ENCODE data around the gene LCN10. TPM values are rescaled to one million over a fixed set of nuclear protein-coding genes. Genes with fewer than 3 reads are reported as not detected.

The LCN10 gene
- total and polyA plus RNA-seq, 9 of the 15 experiments (the other 6 are each of a cell fraction or from before 2014, with no cell fraction given): 0.10 to 0.21 (median 0.14) TPM; not detected in 6

DNA sequence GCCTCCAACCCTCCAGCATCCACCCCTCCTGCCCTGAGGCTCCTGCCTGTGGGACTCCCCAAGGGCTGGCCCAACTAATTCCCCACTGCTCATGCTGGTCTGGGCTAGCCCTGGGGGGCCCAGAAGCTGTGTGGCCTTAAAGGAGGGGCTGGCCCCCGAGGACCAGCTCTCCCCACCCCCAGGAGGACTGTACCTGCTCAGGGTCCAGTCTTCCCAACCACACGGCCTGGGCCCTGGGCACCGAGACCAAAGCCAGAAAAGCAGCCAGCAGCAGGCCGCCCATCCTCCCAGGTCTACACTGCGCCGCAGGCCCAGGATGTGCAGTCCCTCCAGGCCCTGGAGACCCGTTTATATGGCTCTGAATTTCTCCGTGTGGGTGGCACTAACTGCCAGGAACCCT, 5.5 kb upstream of the LCN10 start, which contains the start of gene LCN6 (continued):
- TF ChIP-seq ZBTB7A (IDR thresholded peaks at IDR 0.05; ENCODE audit: borderline replicate concordance, control insufficient read depth, low read depth, low read length) (no peak), BCOR (IDR thresholded peaks at IDR 0.05) (no peak), ZNF668 (CRISPR knock-in tag; IDR thresholded peaks at IDR 0.05) (no peak), ETV6 (IDR thresholded peaks at IDR 0.05; ENCODE audit: borderline replicate concordance in 1 of 2, low read depth in 2 of 2, low read length in 1 of 2) (no peak), ETV6 (CRISPR knock-in tag; IDR thresholded peaks at IDR 0.05; ENCODE audit: borderline replicate concordance) (no peak), CBX3 (IDR thresholded peaks at IDR 0.05; ENCODE audit: borderline replicate concordance in 1 of 2, low read length in 2 of 2) (no peak), ZNF431 (CRISPR knock-in tag; IDR thresholded peaks at IDR 0.05) (no peak), KHSRP (IDR thresholded peaks at IDR 0.05) (no peak), HNRNPH1 (optimal IDR thresholded peaks at IDR 0.05; ENCODE audit: low read depth, low read length) (no peak), SRSF7 (optimal IDR thresholded peaks at IDR 0.05; ENCODE audit: low read depth, low read length) (no peak)
- TF ChIP-seq, protein P1, sequence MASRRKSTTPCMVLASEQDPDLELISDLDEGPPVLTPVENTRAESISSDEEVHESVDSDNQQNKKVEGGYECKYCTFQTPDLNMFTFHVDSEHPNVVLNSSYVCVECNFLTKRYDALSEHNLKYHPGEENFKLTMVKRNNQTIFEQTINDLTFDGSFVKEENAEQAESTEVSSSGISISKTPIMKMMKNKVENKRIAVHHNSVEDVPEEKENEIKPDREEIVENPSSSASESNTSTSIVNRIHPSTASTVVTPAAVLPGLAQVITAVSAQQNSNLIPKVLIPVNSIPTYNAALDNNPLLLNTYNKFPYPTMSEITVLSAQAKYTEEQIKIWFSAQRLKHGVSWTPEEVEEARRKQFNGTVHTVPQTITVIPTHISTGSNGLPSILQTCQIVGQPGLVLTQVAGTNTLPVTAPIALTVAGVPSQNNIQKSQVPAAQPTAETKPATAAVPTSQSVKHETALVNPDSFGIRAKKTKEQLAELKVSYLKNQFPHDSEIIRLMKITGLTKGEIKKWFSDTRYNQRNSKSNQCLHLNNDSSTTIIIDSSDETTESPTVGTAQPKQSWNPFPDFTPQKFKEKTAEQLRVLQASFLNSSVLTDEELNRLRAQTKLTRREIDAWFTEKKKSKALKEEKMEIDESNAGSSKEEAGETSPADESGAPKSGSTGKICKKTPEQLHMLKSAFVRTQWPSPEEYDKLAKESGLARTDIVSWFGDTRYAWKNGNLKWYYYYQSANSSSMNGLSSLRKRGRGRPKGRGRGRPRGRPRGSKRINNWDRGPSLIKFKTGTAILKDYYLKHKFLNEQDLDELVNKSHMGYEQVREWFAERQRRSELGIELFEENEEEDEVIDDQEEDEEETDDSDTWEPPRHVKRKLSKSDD (conservative IDR thresholded peaks at IDR 0.05; ENCODE audit: low read length): no peak
- TF ChIP-seq, protein P2, sequence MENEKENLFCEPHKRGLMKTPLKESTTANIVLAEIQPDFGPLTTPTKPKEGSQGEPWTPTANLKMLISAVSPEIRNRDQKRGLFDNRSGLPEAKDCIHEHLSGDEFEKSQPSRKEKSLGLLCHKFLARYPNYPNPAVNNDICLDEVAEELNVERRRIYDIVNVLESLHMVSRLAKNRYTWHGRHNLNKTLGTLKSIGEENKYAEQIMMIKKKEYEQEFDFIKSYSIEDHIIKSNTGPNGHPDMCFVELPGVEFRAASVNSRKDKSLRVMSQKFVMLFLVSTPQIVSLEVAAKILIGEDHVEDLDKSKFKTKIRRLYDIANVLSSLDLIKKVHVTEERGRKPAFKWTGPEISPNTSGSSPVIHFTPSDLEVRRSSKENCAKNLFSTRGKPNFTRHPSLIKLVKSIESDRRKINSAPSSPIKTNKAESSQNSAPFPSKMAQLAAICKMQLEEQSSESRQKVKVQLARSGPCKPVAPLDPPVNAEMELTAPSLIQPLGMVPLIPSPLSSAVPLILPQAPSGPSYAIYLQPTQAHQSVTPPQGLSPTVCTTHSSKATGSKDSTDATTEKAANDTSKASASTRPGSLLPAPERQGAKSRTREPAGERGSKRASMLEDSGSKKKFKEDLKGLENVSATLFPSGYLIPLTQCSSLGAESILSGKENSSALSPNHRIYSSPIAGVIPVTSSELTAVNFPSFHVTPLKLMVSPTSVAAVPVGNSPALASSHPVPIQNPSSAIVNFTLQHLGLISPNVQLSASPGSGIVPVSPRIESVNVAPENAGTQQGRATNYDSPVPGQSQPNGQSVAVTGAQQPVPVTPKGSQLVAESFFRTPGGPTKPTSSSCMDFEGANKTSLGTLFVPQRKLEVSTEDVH (IDR thresholded peaks at IDR 0.05; ENCODE audit: low read depth, partially characterized antibody): no peak
